Activated CD8-positive, alpha-beta T cell treated with anti-CD3 and anti-CD28 coated beads for 36 hours (primary cell): ENCODE measurements around the gene KCNK10. TPM values are rescaled to one million over a fixed set of nuclear protein-coding genes. Genes with fewer than 3 reads are reported as not detected.

Source experiments
- ATAC-seq: fragments of 200-7000 bp; cut with Tn5 transposase; one replicate; pipeline ENCODE4 v1.10.0; 2021; ENCODE audit warnings: mild to moderate bottlenecking, moderate library complexity
- CTCF ChIA-PET: fragments of 350-600 bp; sonication (Branson Sonifier 250); formaldehyde crosslinking; loops from one replicate; lab custom pipeline; 2021; ENCODE audit warnings: antibody characterized with exemption; lab: Charles Lee
- POLR2A ChIA-PET: fragments of 350-600 bp; sonication (Branson Sonifier 250); formaldehyde crosslinking; loops from one replicate; lab custom pipeline; 2021; ENCODE audit warnings: antibody characterized with exemption; lab: Charles Lee
- DNase-seq: peaks from one replicate; pipeline ENCODE4 v3.0.0-alpha.2; 2020
- H3K27ac Mint-ChIP-seq: one replicate; pipeline ENCODE4 v1.8.0; 2021; ENCODE audit warnings: mild to moderate bottlenecking, mixed read lengths
- H3K27me3 Mint-ChIP-seq: one replicate; pipeline ENCODE4 v1.8.0; 2021; ENCODE audit warnings: mixed read lengths
- H3K36me3 Mint-ChIP-seq: one replicate; pipeline ENCODE4 v1.8.0; 2021; ENCODE audit warnings: low read depth, mixed read lengths
- H3K4me1 Mint-ChIP-seq: one replicate; pipeline ENCODE4 v1.8.0; 2021; ENCODE audit warnings: low read depth, mixed read lengths
- H3K4me3 Mint-ChIP-seq: one replicate; pipeline ENCODE4 v1.8.0; 2021; ENCODE audit warnings: mild to moderate bottlenecking, moderate library complexity, mixed read lengths
- H3K9me3 Mint-ChIP-seq: one replicate; pipeline ENCODE4 v1.8.0; 2021; ENCODE audit warnings: mixed read lengths
- CTCF ChIP-seq: fragments of 200-600 bp; IDR thresholded peaks from one replicate; pipeline ENCODE4 v1.8.0; 2022; ENCODE audit warnings: antibody characterized with exemption, mild to moderate bottlenecking
- intact Hi-C: fragments of 100-400 bp; cut with micrococcal nuclease; formaldehyde crosslinking; loops from one replicate; pipeline ENCODE4 v1.10.0; 2022
- total RNA-seq, 2 experiments: library from RNA; stranded (reverse); gene quantifications; one replicate each; pipeline ENCODE4 v1.2.3, GENCODE V29; 2021

KCNK10 gene
- total RNA-seq, 2 experiments from 2014 or later, result not detected

GRCh38 chr14:88272390-88273269, 50.4 kb downstream of the KCNK10 start:
- no peak overlapping the region for H3K4me3 Mint-ChIP-seq
- no peaks in the 10 kb centered on the region for H3K9me3 Mint-ChIP-seq
- POLR2A ChIA-PET, result no interaction called here
- no peak for DNase-seq
- H3K27ac Mint-ChIP-seq, result no peak overlapping the region
- no peaks in the 10 kb centered on the region for H3K36me3 Mint-ChIP-seq
- CTCF ChIA-PET, result no interaction called here
- ATAC-seq, result no peak
- no peak for TF ChIP-seq CTCF
- H3K4me1 Mint-ChIP-seq, result no peaks in the 10 kb centered on the region
- peaks cover 11% of the 10 kb centered on the region for H3K27me3 Mint-ChIP-seq
- intact Hi-C loops, result no loop called here

- peaks cover 11% of the 10 kb centered on the region for H3K27me3 Mint-ChIP-seq
- no peak for TF ChIP-seq CTCF
- H3K4me1 Mint-ChIP-seq, result no peaks in the 10 kb centered on the region
- DNase-seq, result no peak
- no peak overlapping the region for H3K4me3 Mint-ChIP-seq
- intact Hi-C loops, result no loop called here
- H3K36me3 Mint-ChIP-seq, result no peaks in the 10 kb centered on the region
- ATAC-seq, result no peak
- no peak overlapping the region for H3K27ac Mint-ChIP-seq
- ChIA-PET CTCF (no interaction called here), POLR2A (no interaction called here)
- no peaks in the 10 kb centered on the region for H3K9me3 Mint-ChIP-seq
These were observed 51.9 kb downstream of the KCNK10 start for GRCh38 chr14:88271205-88271604.

GRCh38 chr14:88270776-88271175, 52.3 kb downstream of the KCNK10 start:
- no peaks in the 10 kb centered on the region for H3K9me3 Mint-ChIP-seq
- H3K4me1 Mint-ChIP-seq, result no peaks in the 10 kb centered on the region
- ATAC-seq (no peak), DNase-seq (no peak)
- TF ChIP-seq CTCF, result no peak
- ChIA-PET POLR2A (no interaction called here), CTCF (no interaction called here)
- intact Hi-C loops, result no loop called here
- H3K27me3 Mint-ChIP-seq, result peaks cover 11% of the 10 kb centered on the region
- no peaks in the 10 kb centered on the region for H3K36me3 Mint-ChIP-seq
- no peak overlapping the region for H3K27ac Mint-ChIP-seq
- no peak overlapping the region for H3K4me3 Mint-ChIP-seq

- H3K36me3 Mint-ChIP-seq, result no peaks in the 10 kb centered on the region
- ATAC-seq (no peak), DNase-seq (no peak)
- H3K27ac Mint-ChIP-seq, result no peak overlapping the region
- CTCF ChIA-PET, result interaction anchor here (1.8 kb wide), 1 partner anchor 37 kb away, joined by 4 read pairs; no protein-coding TSS in a partner anchor
- POLR2A ChIA-PET, result no interaction called here
- H3K4me1 Mint-ChIP-seq, result no peaks in the 10 kb centered on the region
- H3K27me3 Mint-ChIP-seq, result peaks cover 10% of the 10 kb centered on the region
- H3K9me3 Mint-ChIP-seq, result no peaks in the 10 kb centered on the region
- TF ChIP-seq CTCF, result no peak
- intact Hi-C loops, result no loop called here
- no peak overlapping the region for H3K4me3 Mint-ChIP-seq
These were observed 53.2 kb downstream of the KCNK10 start for GRCh38 chr14:88269806-88270420.

- CTCF ChIA-PET, result no interaction called here
- DNase-seq (no peak), ATAC-seq (no peak)
- POLR2A ChIA-PET, result no interaction called here
- intact Hi-C loops, result no loop called here
- no peak for TF ChIP-seq CTCF
- Mint-ChIP-seq H3K9me3 (no peaks in the 10 kb centered on the region), H3K4me1 (no peaks in the 10 kb centered on the region), H3K36me3 (no peaks in the 10 kb centered on the region), H3K27ac (no peak overlapping the region), H3K27me3 (peaks cover 6% of the 10 kb centered on the region), H3K4me3 (no peak overlapping the region)
These were observed 56.6 kb downstream of the KCNK10 start for GRCh38 chr14:88266474-88266873.
